GM13977 (cell line): Measurements from ENCODE around the gene RELB.
A peak's percentile ranks its signal among the peaks of the same experiment; 100 is the strongest.
"Not testable (repeated sequence)": the region's sequence is repeated elsewhere in the genome, so short reads cannot be mapped to it uniquely, and the experiment has no call there.

Source experiments
- DNase-seq: peaks from one replicate; pipeline ENCODE4 v3.0.0; 2012; ENCODE audit warnings: low spot score
- in situ Hi-C: fragments of 300-500 bp; cut with MboI; formaldehyde crosslinking; loops from one replicate; pipeline ENCODE4 v1.12.0; 2022; ENCODE audit warnings: low sequenced_read_pairs, low pct_unique_long_range_greater_than_20kb, mixed read lengths, inconsistent platforms; ENCODE audit not compliant: unreplicated experiment
- TF ChIP-seq, protein P1 (sequence below): IDR thresholded peaks from 2 replicates; pipeline ENCODE4 v1.5.1; 2012; ENCODE audit warnings: mild to moderate bottlenecking, control low read depth; ENCODE audit not compliant: insufficient read depth; ENCODE audit errors: extremely low read depth, missing control alignments

The RELB gene

GRCh38 chr19:44969437-44969836 is 31.8 kb upstream of the RELB start:
- in situ Hi-C loops = no loop called here
- DNase-seq = no peak
- TF ChIP-seq, protein P1, sequence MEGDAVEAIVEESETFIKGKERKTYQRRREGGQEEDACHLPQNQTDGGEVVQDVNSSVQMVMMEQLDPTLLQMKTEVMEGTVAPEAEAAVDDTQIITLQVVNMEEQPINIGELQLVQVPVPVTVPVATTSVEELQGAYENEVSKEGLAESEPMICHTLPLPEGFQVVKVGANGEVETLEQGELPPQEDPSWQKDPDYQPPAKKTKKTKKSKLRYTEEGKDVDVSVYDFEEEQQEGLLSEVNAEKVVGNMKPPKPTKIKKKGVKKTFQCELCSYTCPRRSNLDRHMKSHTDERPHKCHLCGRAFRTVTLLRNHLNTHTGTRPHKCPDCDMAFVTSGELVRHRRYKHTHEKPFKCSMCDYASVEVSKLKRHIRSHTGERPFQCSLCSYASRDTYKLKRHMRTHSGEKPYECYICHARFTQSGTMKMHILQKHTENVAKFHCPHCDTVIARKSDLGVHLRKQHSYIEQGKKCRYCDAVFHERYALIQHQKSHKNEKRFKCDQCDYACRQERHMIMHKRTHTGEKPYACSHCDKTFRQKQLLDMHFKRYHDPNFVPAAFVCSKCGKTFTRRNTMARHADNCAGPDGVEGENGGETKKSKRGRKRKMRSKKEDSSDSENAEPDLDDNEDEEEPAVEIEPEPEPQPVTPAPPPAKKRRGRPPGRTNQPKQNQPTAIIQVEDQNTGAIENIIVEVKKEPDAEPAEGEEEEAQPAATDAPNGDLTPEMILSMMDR = no peak

- DNase-seq, in situ Hi-C loops: not testable (repeated sequence)
Observed at GRCh38 chr19:44971451-44971850, 29.8 kb upstream of the RELB start.

DNA sequence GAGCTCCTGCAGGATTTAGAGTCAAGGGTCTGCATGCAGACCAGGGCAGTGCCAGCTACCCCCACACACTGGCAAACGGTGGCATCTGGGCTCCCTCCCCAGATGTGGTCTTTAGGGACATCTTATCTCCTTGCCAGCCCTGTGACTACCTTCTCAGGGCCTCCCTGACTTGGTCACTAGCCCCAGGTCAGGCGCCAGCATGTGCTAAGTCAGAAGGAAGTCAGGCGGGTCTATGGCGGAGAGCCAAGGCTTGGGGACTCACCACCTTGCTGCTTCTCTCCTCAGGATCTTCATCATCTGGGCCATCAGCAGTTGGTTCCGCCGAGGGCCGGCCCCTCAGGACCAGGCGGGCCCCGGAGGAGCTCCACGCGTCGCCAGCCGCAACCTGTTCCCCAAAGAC is 28.5 kb upstream of the RELB start:
- in situ Hi-C loops = no loop called here
- TF ChIP-seq, protein P1 = no peak
- no peak for DNase-seq

DNA sequence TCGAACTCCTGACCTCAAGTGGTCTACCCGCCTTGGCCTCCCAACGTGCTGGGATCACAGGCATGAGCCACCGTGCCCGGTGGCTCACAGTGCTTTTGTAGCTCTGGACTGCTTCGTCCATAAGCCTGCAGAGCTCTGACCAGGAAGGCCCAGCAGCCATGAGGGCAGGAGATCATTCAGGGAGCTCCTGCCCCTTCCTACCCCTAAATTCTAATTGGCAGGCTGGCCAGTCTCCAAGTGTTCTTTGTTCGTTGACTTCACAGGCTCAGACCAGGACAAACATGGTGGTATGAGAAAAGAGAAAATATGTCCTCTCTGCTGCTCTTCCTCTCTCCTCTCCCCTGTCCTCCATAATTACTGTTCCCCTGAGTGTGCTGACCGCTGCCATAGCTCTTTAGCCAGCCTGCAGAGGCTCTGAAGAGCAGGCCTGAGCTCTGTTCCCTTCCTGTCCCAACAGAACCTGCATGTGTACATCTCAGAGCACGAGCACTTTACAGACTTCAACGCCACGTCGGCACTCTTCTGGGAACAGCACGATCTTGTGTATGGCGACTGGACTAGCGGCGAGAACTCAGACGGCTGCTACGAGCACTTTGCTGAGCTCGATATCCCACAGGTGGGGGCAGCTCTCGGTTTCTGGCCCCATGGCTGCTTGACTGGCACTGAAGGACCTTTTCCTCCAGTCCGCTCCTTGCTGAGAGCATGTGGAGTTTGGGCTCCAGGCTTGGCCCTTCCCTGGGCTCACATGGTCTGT is 27.1 kb upstream of the RELB start:
- DNase-seq = no peak
- in situ Hi-C loops = no loop called here
- TF ChIP-seq, protein P1 = no peak

DNA sequence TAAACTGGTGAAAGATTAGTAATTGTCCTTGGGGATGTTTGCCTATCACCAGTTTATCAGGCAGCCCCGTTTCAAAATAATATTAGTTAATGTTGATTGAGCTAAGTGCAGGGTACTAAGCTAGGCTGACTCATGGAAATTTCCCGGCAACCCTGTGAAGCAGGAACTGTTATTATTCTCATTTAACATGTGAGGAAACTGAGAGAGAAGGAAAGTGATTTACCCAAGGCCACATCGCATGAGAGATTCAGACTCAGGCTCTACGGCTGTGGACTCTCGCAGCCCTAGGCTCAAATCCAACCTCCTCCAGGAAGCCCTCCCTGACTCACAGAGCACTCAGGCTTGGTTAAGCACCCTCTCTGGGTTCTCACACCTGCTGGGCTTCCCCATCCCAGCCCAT is 26.4 kb upstream of the RELB start:
- TF ChIP-seq, protein P1 = no peak
- no peak for DNase-seq
- in situ Hi-C loops = no loop called here

GRCh38 chr19:44975444-44975843 is 25.8 kb upstream of the RELB start:
- in situ Hi-C loops = no loop called here
- DNase-seq = no peak
- TF ChIP-seq, protein P1 = no peak

DNA sequence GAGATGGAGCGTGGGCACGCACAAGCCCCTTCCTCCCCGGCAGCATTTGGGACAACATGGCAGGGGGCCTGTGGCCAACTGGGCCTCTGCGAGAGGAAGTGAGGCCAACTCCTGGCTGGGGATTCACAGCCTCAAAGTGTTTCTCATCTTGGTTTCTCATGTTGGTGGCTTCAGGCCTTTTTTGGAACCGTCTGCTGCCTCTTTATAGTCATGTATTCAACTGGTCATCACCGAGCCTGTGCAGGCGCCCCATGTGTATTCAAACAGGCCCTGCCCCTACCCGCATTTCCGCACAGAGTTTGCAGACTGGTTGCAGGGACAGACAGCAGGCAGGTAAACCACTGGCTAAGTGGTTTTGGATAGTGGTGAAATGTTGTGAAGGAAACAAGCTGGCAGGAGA is 17.3 kb upstream of the RELB start:
- in situ Hi-C loops = no loop called here
- DNase-seq = peak; percentile 47
- TF ChIP-seq, protein P1 = no peak
